Duodenal mucosa (tissue), 2 donors: ENCODE data around the gene FRS3.

Source experiments
- H3K27ac ChIP-seq: one replicate; pipeline ENCODE4 v1.7.0; 2013; ENCODE audit warnings: low read depth, low read length
- H3K27me3 ChIP-seq, 2 donors: one replicate each; pipeline ENCODE4 v1.7.0; 2013; ENCODE audit warnings: low read length in 2 of 2, control low read depth in 1 of 2; ENCODE audit not compliant: insufficient read depth in 2 of 2, control insufficient read depth in 1 of 2
- H3K36me3 ChIP-seq, 2 donors: one replicate each; pipeline ENCODE4 v1.7.0; 2013; ENCODE audit warnings: low read length in 2 of 2, control low read depth in 1 of 2; ENCODE audit not compliant: insufficient read depth in 2 of 2, control insufficient read depth in 1 of 2
- H3K4me1 ChIP-seq, 2 donors: one replicate each; pipeline ENCODE4 v1.7.0; 2013; ENCODE audit warnings: low read length in 2 of 2, control low read depth in 1 of 2; ENCODE audit not compliant: insufficient read depth in 2 of 2, control insufficient read depth in 1 of 2
- H3K4me3 ChIP-seq, 2 donors: one replicate each; pipeline ENCODE4 v1.7.0; 2013; ENCODE audit warnings: low read length in 2 of 2, low read depth in 1 of 2
- H3K9ac ChIP-seq, 2 donors: one replicate each; pipeline ENCODE4 v1.7.0; 2013; ENCODE audit warnings: low read length in 2 of 2, low read depth in 1 of 2
- H3K9me3 ChIP-seq, 2 donors: one replicate each; pipeline ENCODE4 v1.7.0; 2013; ENCODE audit warnings: low read length in 2 of 2, control low read depth in 1 of 2; ENCODE audit not compliant: control insufficient read depth in 1 of 2

Gene FRS3

GRCh38 chr6:41791305-41791704, 11.6 kb upstream of the FRS3 start:
- Histone ChIP-seq H3K27me3 (no peaks in the 10 kb centered on the region), H3K36me3 (peaks cover 13 to 50% of the 10 kb centered on the region in 2 donors), H3K9ac (no peak overlapping the region), H3K9me3 (no peaks in the 10 kb centered on the region), H3K27ac (no peak overlapping the region), H3K4me1 (peaks cover 6 to 7% of the 10 kb centered on the region in 2 donors), H3K4me3 (no peak overlapping the region)

- Histone ChIP-seq H3K27ac (no peak overlapping the region), H3K4me1 (peaks cover 18 to 19% of the 10 kb centered on the region in 2 donors), H3K36me3 (peaks cover 13 to 42% of the 10 kb centered on the region in 2 donors), H3K27me3 (no peaks in the 10 kb centered on the region), H3K9ac (no peak overlapping the region), H3K9me3 (no peaks in the 10 kb centered on the region), H3K4me3 (no peak overlapping the region)
Observed at GRCh38 chr6:41790045-41790444, 10.3 kb upstream of the FRS3 start.

DNA sequence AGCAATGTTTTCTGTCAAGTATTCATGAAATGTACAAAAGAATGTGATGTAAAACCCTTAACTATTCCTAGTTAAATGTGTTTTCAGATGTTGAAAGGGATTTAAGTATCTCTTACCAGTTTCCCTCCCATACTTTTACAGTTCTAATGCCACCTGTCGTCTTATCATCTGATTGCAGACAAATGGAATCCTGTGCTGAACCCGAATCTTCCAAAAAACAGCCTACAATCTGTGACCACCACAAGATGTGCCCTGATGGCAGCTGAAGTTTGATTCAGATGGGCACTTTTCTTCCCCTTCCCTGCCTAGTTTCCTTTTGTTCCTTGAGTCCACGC, 9.7 kb upstream of the FRS3 start:
- Histone ChIP-seq H3K4me1 (peaks cover 25 to 26% of the 10 kb centered on the region in 2 donors), H3K9me3 (no peaks in the 10 kb centered on the region), H3K27me3 (no peaks in the 10 kb centered on the region), H3K36me3 (peaks cover 13 to 36% of the 10 kb centered on the region in 2 donors), H3K27ac (no peak overlapping the region), H3K4me3 (no peak overlapping the region), H3K9ac (no peak overlapping the region)

- Histone ChIP-seq H3K27me3 (no peaks in the 10 kb centered on the region), H3K9me3 (no peaks in the 10 kb centered on the region), H3K4me1 (peaks cover 31 to 38% of the 10 kb centered on the region in 2 donors), H3K36me3 (peaks cover 13 to 34% of the 10 kb centered on the region in 2 donors), H3K9ac (peak within 1 kb of the TSS; percentile 88 to 91), H3K27ac (peak within 1 kb of the TSS; percentile 94), H3K4me3 (peak within 1 kb of the TSS; percentile 89 to 100)
Observed at GRCh38 chr6:41787219-41787917, 7.7 kb upstream of the FRS3 start, which contains the start of gene TOMM6. Gene TOMM6, plus strand, starts transcription at chr6:41787694. Its CDS starts 4 bp downstream, at chr6:41787698.

- peaks cover 31 to 38% of the 10 kb centered on the region in 2 donors for H3K4me1 ChIP-seq
- H3K9me3 ChIP-seq, result no peaks in the 10 kb centered on the region
- H3K36me3 ChIP-seq, result peaks cover 13 to 26% of the 10 kb centered on the region in 2 donors
- H3K27ac ChIP-seq, result peak overlapping the region; percentile 94
- H3K27me3 ChIP-seq, result no peaks in the 10 kb centered on the region
- peak overlapping the region; percentile 89 to 100 for H3K4me3 ChIP-seq
- H3K9ac ChIP-seq, result peak overlapping the region; percentile 88 to 91
Observed at GRCh38 chr6:41786451-41787218, 6.9 kb upstream of the FRS3 start.

DNA sequence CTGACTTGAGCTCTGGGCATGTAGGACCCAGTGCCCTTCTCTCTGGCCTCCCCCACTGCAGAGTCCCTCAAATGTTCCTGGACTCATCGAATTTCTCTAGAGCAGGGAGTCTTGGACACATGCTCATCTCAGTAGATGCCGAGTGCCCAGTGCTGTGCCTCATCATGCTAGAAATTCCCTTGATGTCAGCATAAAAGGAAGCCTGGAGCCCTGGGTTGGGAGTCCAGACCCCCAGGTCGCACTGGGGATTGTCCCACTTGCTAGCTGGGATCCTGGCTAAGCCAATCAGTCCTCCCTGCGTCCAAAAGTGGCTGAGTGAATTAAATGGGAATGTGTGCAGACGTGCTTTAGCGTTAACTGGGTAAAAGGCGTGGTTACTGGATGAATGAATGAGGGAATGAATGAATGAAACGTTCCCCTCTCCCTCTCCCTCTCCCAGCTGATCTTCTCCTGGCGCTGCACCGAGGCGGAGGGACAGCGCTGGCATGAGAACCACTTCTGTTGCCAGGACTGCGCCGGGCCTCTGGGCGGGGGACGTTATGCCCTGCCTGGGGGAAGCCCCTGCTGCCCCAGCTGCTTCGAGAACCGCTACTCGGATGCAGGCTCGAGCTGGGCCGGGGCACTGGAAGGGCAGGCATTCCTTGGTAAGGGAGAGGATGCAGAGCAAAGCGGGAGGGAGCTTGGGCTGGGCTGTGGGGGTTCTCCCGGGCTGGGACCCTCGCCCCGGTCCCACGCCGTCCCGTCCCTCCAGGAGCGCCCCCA, 6.2 kb upstream of the FRS3 start:
- Histone ChIP-seq H3K9me3 (no peaks in the 10 kb centered on the region), H3K4me1 (peaks cover 37 to 46% of the 10 kb centered on the region in 2 donors), H3K27ac (no peak overlapping the region), H3K9ac (peak overlapping the region; percentile 33 to 57), H3K27me3 (no peaks in the 10 kb centered on the region), H3K36me3 (peaks cover 13 to 20% of the 10 kb centered on the region in 2 donors), H3K4me3 (peak overlapping the region; percentile 89 to 100)

DNA sequence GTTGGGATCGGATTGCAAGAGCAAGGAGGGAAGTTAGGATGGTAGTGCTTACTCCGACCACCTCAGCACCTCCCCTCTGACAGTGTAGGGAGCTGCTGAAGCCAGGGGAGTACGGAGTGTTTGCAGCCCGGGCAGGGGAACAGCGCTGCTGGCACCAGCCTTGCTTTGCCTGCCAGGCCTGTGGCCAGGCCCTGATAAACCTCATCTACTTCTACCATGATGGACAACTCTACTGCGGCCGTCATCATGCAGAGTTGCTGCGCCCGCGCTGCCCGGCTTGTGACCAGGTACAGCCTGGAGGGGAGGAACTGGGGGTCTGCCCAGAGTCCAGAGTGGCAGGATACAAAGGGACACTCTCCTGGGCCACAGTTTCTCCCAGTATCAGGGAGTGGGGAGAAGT, 5.6 kb upstream of the FRS3 start:
- H3K27ac ChIP-seq, result peak overlapping the region; percentile 17
- H3K9ac ChIP-seq, result peak overlapping the region in 1 of 2 donors; percentile 15
- peaks cover 39 to 48% of the 10 kb centered on the region in 2 donors for H3K4me1 ChIP-seq
- peaks cover 10 to 14% of the 10 kb centered on the region in 2 donors for H3K36me3 ChIP-seq
- peak overlapping the region in 1 of 2 donors; percentile 89 for H3K4me3 ChIP-seq
- no peaks in the 10 kb centered on the region for H3K27me3 ChIP-seq
- no peaks in the 10 kb centered on the region for H3K9me3 ChIP-seq

- peak overlapping the region; percentile 15 to 25 for H3K9ac ChIP-seq
- H3K4me1 ChIP-seq, result peaks cover 39 to 48% of the 10 kb centered on the region in 2 donors
- peaks cover 5 to 8% of the 10 kb centered on the region in 2 donors for H3K36me3 ChIP-seq
- no peaks in the 10 kb centered on the region for H3K27me3 ChIP-seq
- peak overlapping the region in 1 of 2 donors; percentile 89 for H3K4me3 ChIP-seq
- H3K9me3 ChIP-seq, result no peaks in the 10 kb centered on the region
- peak overlapping the region; percentile 54 for H3K27ac ChIP-seq
Observed at GRCh38 chr6:41784581-41785171, 5.0 kb upstream of the FRS3 start.

DNA sequence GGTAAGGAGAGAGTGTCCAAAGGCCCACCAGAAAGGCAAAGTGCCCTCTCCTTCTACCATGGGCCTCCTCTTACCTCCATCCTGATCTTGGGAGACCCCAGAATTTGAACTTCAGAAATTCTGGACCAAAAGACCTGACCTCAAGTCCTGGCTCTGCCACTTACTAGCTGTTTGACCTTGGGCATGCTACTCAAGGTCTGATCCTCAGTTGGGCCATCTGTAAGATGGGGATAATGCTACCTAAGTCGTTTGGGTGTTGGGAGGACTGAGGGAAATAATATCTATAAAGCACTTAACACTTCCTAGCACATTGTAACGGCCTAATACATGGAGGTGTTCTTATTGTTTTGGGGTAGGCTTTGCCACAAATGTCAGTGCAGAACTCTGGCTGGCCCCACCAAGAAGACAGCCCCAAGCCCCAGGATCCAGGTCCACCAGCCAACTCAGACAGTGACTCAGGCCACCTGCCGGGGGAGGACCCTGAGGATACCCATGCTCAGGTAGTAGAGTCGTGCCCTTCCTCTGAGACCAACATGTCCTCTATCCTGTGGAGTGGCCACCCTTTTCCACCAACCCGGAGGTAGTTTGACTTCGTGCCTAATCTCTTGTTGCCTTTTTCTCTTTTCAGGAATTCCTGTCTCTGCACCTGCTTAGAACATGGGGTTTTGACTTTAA, 3.5 kb upstream of the FRS3 start:
- H3K4me3 ChIP-seq, result no peak overlapping the region
- H3K9me3 ChIP-seq, result no peaks in the 10 kb centered on the region
- H3K27ac ChIP-seq, result no peak overlapping the region
- H3K4me1 ChIP-seq, result peaks cover 40 to 49% of the 10 kb centered on the region in 2 donors
- H3K27me3 ChIP-seq, result no peaks in the 10 kb centered on the region
- H3K36me3 ChIP-seq, result no peaks in the 10 kb centered on the region
- no peak overlapping the region for H3K9ac ChIP-seq
